Mucosa of rectum (tissue), 2 donors: ENCODE measurements around the gene DNASE1L1.

ENCODE experiments used
- H3K27ac ChIP-seq, 2 donors: one replicate each; pipeline ENCODE4 v1.7.0; 2013; ENCODE audit warnings: inconsistent platforms in 2 of 2, low read depth in 2 of 2, low read length in 2 of 2
- H3K27me3 ChIP-seq, 2 donors: one replicate each; pipeline ENCODE4 v1.7.0; 2013; ENCODE audit warnings: low read length in 2 of 2; ENCODE audit not compliant: control insufficient read depth in 2 of 2, insufficient read depth in 2 of 2
- H3K36me3 ChIP-seq, 2 donors: one replicate each; pipeline ENCODE4 v1.7.0; 2013; ENCODE audit warnings: low read length in 2 of 2; ENCODE audit not compliant: control insufficient read depth in 2 of 2, insufficient read depth in 2 of 2
- H3K4me1 ChIP-seq, 2 donors: one replicate each; pipeline ENCODE4 v1.7.0; 2013; ENCODE audit warnings: low read length in 2 of 2, mild to moderate bottlenecking in 1 of 2; ENCODE audit not compliant: control insufficient read depth in 2 of 2, insufficient read depth in 2 of 2
- H3K4me3 ChIP-seq, 2 donors: one replicate each; pipeline ENCODE4 v1.7.0; 2013; ENCODE audit warnings: low read length in 2 of 2
- H3K9ac ChIP-seq, 2 donors: one replicate each; pipeline ENCODE4 v1.7.0; 2013; ENCODE audit warnings: low read length in 2 of 2, low read depth in 1 of 2, mild to moderate bottlenecking in 1 of 2
- H3K9me3 ChIP-seq, 2 donors: one replicate each; pipeline ENCODE4 v1.7.0; 2013; ENCODE audit warnings: low read length in 2 of 2; ENCODE audit not compliant: control insufficient read depth in 2 of 2
- donor health status: healthy.
- donor health status: Normal muscosa, but diverticular disease.

The DNASE1L1 gene

GRCh38 chrX:154436983-154437752 is 28.1 kb upstream of the DNASE1L1 start, which contains the start of gene GDI1:
Gene GDI1 (plus strand): TSS chrX:154437154. CDS start chrX:154437255, 101 bp downstream.
- Histone ChIP-seq H3K4me3 (peak within 1 kb of the TSS; percentile 69 to 77), H3K36me3 (peaks cover 4 to 15% of the 10 kb centered on the region in 2 donors), H3K27ac (peak within 1 kb of the TSS; percentile 62 to 65), H3K9ac (peak within 1 kb of the TSS; percentile 41 to 75), H3K9me3 (no peaks in the 10 kb centered on the region), H3K4me1 (peaks cover 0 to 2% of the 10 kb centered on the region in 2 donors), H3K27me3 (peaks cover 0 to 3% of the 10 kb centered on the region in 2 donors)

DNA sequence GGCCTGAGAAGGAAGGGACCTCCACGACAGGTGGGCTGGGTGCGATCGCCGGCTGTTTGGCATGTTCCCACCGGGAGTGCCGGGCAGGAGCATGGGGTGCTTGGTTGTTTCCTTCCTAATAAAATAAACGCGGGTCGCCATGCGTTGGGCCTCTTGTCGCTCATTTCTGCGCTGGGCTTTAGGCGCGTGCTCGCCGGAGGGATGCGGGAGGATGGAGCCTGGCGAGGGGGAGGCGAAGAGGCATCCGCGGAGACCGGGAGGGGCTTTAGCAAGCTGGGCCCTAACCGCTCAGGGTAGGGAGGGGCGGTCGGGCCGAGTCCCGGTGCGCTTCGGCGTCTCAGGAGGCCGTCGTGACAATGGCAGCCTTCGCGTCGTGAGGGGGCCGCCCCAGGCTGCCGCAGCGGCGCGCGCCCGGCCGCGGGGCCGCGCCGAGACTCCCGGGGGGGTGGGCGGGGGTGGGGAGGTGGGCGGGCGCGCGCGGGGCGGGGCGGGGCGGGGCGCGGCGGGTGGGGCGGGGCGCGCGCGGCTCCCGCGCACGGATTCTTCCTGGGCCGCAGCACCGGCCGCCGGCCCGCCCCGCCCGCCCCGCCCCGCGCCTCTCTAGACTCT is 27.4 kb upstream of the DNASE1L1 start:
- Histone ChIP-seq H3K36me3 (peaks cover 4 to 10% of the 10 kb centered on the region in 2 donors), H3K9ac (peak overlapping the region; percentile 41 to 75), H3K4me1 (peaks cover 0 to 2% of the 10 kb centered on the region in 2 donors), H3K27ac (peak overlapping the region; percentile 62 to 65), H3K4me3 (peak overlapping the region; percentile 56 to 77), H3K9me3 (no peaks in the 10 kb centered on the region), H3K27me3 (peaks cover 0 to 3% of the 10 kb centered on the region in 2 donors)

GRCh38 chrX:154435171-154435733 is 26.2 kb upstream of the DNASE1L1 start:
- Histone ChIP-seq H3K9ac (no peak overlapping the region), H3K36me3 (peaks cover 4 to 8% of the 10 kb centered on the region in 2 donors), H3K27ac (no peak overlapping the region)

GRCh38 chrX:154434394-154435168 is 25.5 kb upstream of the DNASE1L1 start:
- Histone ChIP-seq H3K36me3 (peaks cover 4 to 8% of the 10 kb centered on the region in 2 donors), H3K4me3 (no peak overlapping the region), H3K4me1 (peaks cover 2 to 5% of the 10 kb centered on the region in 2 donors), H3K9me3 (no peaks in the 10 kb centered on the region), H3K9ac (no peak overlapping the region), H3K27me3 (peaks cover 0 to 3% of the 10 kb centered on the region in 2 donors), H3K27ac (no peak overlapping the region)

More at GRCh38 chrX:154435171-154435733, 26.2 kb upstream of the DNASE1L1 start:
- Histone ChIP-seq H3K4me1 (peaks cover 0 to 2% of the 10 kb centered on the region in 2 donors), H3K27me3 (peaks cover 0 to 3% of the 10 kb centered on the region in 2 donors), H3K4me3 (no peak overlapping the region), H3K9me3 (no peaks in the 10 kb centered on the region)

- H3K4me3 ChIP-seq, result no peak overlapping the region
- peaks cover 4 to 8% of the 10 kb centered on the region in 2 donors for H3K36me3 ChIP-seq
- no peak overlapping the region for H3K9ac ChIP-seq
- H3K27me3 ChIP-seq, result peaks cover 0 to 3% of the 10 kb centered on the region in 2 donors
- peaks cover 6 to 7% of the 10 kb centered on the region in 2 donors for H3K4me1 ChIP-seq
- H3K9me3 ChIP-seq, result no peaks in the 10 kb centered on the region
- H3K27ac ChIP-seq, result no peak overlapping the region
Measured at GRCh38 chrX:154433605-154434004, 24.6 kb upstream of the DNASE1L1 start.

GRCh38 chrX:154432210-154432609 is 23.2 kb upstream of the DNASE1L1 start:
- Histone ChIP-seq H3K27ac (no peak overlapping the region), H3K4me3 (no peak overlapping the region), H3K9ac (no peak overlapping the region), H3K36me3 (peaks cover 4 to 8% of the 10 kb centered on the region in 2 donors), H3K4me1 (peaks cover 4 to 7% of the 10 kb centered on the region in 2 donors), H3K9me3 (no peaks in the 10 kb centered on the region), H3K27me3 (peaks cover 0 to 2% of the 10 kb centered on the region in 2 donors)

DNA sequence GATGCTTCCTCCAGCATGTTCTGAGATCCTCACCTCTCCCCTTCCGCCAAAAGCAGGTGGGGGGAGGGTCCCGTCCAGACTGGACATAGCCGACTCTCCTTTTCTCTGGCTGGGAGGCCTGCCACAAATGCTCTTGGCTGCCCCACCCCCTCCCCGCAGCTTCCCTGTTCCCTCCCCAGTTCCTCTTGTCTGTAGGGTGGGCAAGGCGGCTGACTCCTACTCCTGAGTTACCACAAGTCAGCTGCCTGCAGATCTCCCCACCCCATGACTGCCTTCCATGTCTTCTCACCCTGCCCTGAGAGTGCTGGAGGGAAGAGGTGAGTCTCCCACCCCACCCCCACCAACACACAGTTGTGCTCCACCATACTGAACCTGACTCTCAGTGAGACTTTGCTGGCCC is 22.3 kb upstream of the DNASE1L1 start:
- H3K9me3 ChIP-seq, result no peaks in the 10 kb centered on the region
- H3K4me3 ChIP-seq, result no peak overlapping the region
- H3K9ac ChIP-seq, result no peak overlapping the region
- peaks cover 4 to 8% of the 10 kb centered on the region in 2 donors for H3K36me3 ChIP-seq
- H3K27ac ChIP-seq, result peak overlapping the region in 1 of 2 donors; percentile 20
- H3K4me1 ChIP-seq, result peaks cover 4 to 7% of the 10 kb centered on the region in 2 donors
- peaks cover 0 to 2% of the 10 kb centered on the region in 2 donors for H3K27me3 ChIP-seq

DNA sequence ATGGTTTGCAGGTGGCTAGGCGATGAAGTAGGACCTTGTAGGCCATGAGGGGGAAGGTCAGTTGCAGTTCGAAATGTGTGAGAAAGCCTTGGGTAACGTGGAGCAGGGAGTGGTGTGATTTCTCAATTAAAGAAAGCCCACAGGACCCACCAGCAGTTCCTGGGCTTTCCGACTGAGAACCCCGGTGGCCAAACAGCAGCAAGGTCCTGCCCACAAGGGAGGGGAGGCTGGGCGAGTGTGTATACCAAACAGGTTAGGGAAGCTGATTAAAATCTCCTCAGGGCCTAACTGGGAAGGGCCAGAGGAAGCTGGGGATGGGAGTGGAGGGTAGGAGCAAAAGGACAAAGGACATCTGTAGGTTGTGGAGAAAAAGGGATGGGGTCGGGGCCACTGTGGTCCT is 21.9 kb upstream of the DNASE1L1 start:
- Histone ChIP-seq H3K9me3 (no peaks in the 10 kb centered on the region), H3K9ac (no peak overlapping the region), H3K27me3 (peaks cover 0 to 2% of the 10 kb centered on the region in 2 donors), H3K36me3 (peaks cover 4 to 8% of the 10 kb centered on the region in 2 donors), H3K4me3 (peak overlapping the region in 1 of 2 donors; percentile 0), H3K27ac (peak overlapping the region; percentile 20 to 43), H3K4me1 (peaks cover 4 to 7% of the 10 kb centered on the region in 2 donors)

- H3K9ac ChIP-seq, result no peak overlapping the region
- H3K27ac ChIP-seq, result peak overlapping the region in 1 of 2 donors; percentile 43
- no peaks in the 10 kb centered on the region for H3K9me3 ChIP-seq
- peaks cover 4 to 8% of the 10 kb centered on the region in 2 donors for H3K36me3 ChIP-seq
- peak overlapping the region in 1 of 2 donors; percentile 0 for H3K4me3 ChIP-seq
- H3K4me1 ChIP-seq, result peaks cover 4 to 7% of the 10 kb centered on the region in 2 donors
- H3K27me3 ChIP-seq, result peaks cover 0 to 2% of the 10 kb centered on the region in 2 donors
Measured at GRCh38 chrX:154430479-154430878, 21.4 kb upstream of the DNASE1L1 start.
